K562 (cell line): Measurements from ENCODE around the gene ANKMY1.
"Not testable (repeated sequence)": the region's sequence is repeated elsewhere in the genome, so short reads cannot be mapped to it uniquely, and the experiment has no call there.

ENCODE experiments used
- HDAC6 ChIP-seq: IDR thresholded peaks from 2 replicates; pipeline ENCODE4 v1.6.1; 2012; ENCODE audit warnings: low read depth, mild to moderate bottlenecking, control low read depth, inconsistent platforms, low read length, moderate library complexity
- HEY1 ChIP-seq: fragments of 250-450 bp; sonication (Bioruptor Pico); IDR thresholded peaks from 2 replicates; pipeline ENCODE4 v1.5.0; 2020; ENCODE audit warnings: mild to moderate bottlenecking, moderate library complexity, borderline replicate concordance
- NBN ChIP-seq: fragments of 450-650 bp; IDR thresholded peaks from 2 replicates; pipeline ENCODE4 v1.6.1; 2016; ENCODE audit warnings: low read depth, mild to moderate bottlenecking
- PHB ChIP-seq: fragments of 250-450 bp; sonication (Bioruptor Pico); IDR thresholded peaks from 2 replicates; pipeline ENCODE4 v1.5.0; 2021
- POLR2AphosphoS5 ChIP-seq: IDR thresholded peaks from 2 replicates; pipeline ENCODE4 v1.6.1; 2011; ENCODE audit warnings: mild to moderate bottlenecking, low read depth, low read length, moderate library complexity; ENCODE audit not compliant: control insufficient read depth, insufficient read depth
- PTBP1 ChIP-seq: fragments of 200-400 bp; formaldehyde crosslinking; IDR thresholded peaks from 2 replicates; pipeline ENCODE4 v1.6.1; 2017; ENCODE audit warnings: low read depth, low read length
- RFX5 ChIP-seq: IDR thresholded peaks from 2 replicates; pipeline ENCODE4 v1.6.1; 2011; ENCODE audit warnings: low read depth, mild to moderate bottlenecking, improper control_type of control experiment, low read length
- SMAD2 ChIP-seq: fragments of 150-350 bp; IDR thresholded peaks from 2 replicates; pipeline ENCODE4 v1.6.1; 2014; ENCODE audit warnings: low read depth, mild to moderate bottlenecking, low read length
- ZNF324 ChIP-seq: fragments of 250-450 bp; sonication (Bioruptor Pico); IDR thresholded peaks from 2 replicates; pipeline ENCODE4 v1.4.0; 2020; ENCODE audit warnings: mild to moderate bottlenecking
- TF ChIP-seq, protein P1 (sequence below), 3 experiments: IDR thresholded peaks in 2 of 3; conservative IDR thresholded peaks in 1 of 3; 2 replicates each; pipeline ENCODE4 v1.5.1; 2011 to 2012; ENCODE audit warnings: low read length in 3 of 3, mild to moderate bottlenecking in 3 of 3, control low read depth in 2 of 3, improper control_type of control experiment in 1 of 3, inconsistent platforms in 1 of 3, low read depth in 1 of 3, mixed read lengths in 1 of 3, moderate library complexity in 1 of 3; ENCODE audit not compliant: insufficient read depth in 2 of 3
- TF ChIP-seq, protein P2 (sequence below): fragments of 450-650 bp; formaldehyde crosslinking; IDR thresholded peaks from 2 replicates; pipeline ENCODE4 v1.4.0; 2020; ENCODE audit warnings: mild to moderate bottlenecking, moderate library complexity
- TF ChIP-seq, protein P3 (sequence below): fragments of 450-650 bp; formaldehyde crosslinking; IDR thresholded peaks from 2 replicates; pipeline ENCODE4 v1.4.0; 2022; ENCODE audit warnings: mild to moderate bottlenecking, moderate library complexity
- TF ChIP-seq, protein P4 (sequence below): fragments of 450-650 bp; formaldehyde crosslinking; IDR thresholded peaks from 2 replicates; pipeline ENCODE4 v1.4.0; 2020; ENCODE audit warnings: mild to moderate bottlenecking

DNA sequence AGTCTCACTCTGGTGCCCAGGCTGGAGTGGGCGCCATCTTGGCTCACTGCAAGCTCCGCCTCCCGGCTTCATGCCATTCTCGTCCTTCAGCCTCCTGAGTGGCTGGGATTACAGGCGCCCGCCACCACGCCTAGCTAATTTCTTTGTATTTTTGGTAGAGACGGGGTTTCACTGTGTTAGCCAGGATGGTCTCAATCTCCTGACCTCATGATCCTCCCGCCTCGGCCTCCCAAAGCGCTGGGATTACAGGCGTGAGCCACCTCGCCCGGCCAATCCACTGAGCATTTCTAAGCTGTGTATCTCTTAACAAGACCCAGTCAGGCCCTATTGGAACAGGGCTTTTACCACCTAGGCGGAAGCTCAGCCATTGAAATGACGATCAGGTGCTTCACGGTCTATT, 5.4 kb upstream of the ANKMY1 start:
- TF ChIP-seq POLR2AphosphoS5; ZNF324 (CRISPR knock-in tag); RFX5; PHB; HEY1 (CRISPR knock-in tag); HDAC6; NBN; PTBP1; SMAD2: not testable (repeated sequence)
- TF ChIP-seq, protein P1, sequence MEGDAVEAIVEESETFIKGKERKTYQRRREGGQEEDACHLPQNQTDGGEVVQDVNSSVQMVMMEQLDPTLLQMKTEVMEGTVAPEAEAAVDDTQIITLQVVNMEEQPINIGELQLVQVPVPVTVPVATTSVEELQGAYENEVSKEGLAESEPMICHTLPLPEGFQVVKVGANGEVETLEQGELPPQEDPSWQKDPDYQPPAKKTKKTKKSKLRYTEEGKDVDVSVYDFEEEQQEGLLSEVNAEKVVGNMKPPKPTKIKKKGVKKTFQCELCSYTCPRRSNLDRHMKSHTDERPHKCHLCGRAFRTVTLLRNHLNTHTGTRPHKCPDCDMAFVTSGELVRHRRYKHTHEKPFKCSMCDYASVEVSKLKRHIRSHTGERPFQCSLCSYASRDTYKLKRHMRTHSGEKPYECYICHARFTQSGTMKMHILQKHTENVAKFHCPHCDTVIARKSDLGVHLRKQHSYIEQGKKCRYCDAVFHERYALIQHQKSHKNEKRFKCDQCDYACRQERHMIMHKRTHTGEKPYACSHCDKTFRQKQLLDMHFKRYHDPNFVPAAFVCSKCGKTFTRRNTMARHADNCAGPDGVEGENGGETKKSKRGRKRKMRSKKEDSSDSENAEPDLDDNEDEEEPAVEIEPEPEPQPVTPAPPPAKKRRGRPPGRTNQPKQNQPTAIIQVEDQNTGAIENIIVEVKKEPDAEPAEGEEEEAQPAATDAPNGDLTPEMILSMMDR (IDR thresholded peaks at IDR 0.05 in 2 of 3, conservative IDR thresholded peaks at IDR 0.05 in 1 of 3; ENCODE audit: insufficient read depth in 2 of 3, low read depth in 1 of 3, low read length in 3 of 3) = not testable (repeated sequence)
- TF ChIP-seq, protein P2, sequence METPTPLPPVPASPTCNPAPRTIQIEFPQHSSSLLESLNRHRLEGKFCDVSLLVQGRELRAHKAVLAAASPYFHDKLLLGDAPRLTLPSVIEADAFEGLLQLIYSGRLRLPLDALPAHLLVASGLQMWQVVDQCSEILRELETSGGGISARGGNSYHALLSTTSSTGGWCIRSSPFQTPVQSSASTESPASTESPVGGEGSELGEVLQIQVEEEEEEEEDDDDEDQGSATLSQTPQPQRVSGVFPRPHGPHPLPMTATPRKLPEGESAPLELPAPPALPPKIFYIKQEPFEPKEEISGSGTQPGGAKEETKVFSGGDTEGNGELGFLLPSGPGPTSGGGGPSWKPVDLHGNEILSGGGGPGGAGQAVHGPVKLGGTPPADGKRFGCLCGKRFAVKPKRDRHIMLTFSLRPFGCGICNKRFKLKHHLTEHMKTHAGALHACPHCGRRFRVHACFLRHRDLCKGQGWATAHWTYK = not testable (repeated sequence)
- TF ChIP-seq, protein P3, sequence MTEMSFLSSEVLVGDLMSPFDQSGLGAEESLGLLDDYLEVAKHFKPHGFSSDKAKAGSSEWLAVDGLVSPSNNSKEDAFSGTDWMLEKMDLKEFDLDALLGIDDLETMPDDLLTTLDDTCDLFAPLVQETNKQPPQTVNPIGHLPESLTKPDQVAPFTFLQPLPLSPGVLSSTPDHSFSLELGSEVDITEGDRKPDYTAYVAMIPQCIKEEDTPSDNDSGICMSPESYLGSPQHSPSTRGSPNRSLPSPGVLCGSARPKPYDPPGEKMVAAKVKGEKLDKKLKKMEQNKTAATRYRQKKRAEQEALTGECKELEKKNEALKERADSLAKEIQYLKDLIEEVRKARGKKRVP (CRISPR knock-in tag) = not testable (repeated sequence)
- TF ChIP-seq, protein P4, sequence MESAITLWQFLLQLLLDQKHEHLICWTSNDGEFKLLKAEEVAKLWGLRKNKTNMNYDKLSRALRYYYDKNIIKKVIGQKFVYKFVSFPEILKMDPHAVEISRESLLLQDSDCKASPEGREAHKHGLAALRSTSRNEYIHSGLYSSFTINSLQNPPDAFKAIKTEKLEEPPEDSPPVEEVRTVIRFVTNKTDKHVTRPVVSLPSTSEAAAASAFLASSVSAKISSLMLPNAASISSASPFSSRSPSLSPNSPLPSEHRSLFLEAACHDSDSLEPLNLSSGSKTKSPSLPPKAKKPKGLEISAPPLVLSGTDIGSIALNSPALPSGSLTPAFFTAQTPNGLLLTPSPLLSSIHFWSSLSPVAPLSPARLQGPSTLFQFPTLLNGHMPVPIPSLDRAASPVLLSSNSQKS = not testable (repeated sequence)
